ENCODE results near the gene KLK3.
"Not testable (repeated sequence)": the region's sequence is repeated elsewhere in the genome, so short reads cannot be mapped to it uniquely, and the experiment has no call there.

Gene KLK3

GRCh38 chr19:50854636-50855410, at the start of gene KLK3:
KLK3 (plus strand) TSS chr19:50854915; CDS start chr19:50854956, 41 bp downstream.
- no peak for DNase-seq

DNA sequence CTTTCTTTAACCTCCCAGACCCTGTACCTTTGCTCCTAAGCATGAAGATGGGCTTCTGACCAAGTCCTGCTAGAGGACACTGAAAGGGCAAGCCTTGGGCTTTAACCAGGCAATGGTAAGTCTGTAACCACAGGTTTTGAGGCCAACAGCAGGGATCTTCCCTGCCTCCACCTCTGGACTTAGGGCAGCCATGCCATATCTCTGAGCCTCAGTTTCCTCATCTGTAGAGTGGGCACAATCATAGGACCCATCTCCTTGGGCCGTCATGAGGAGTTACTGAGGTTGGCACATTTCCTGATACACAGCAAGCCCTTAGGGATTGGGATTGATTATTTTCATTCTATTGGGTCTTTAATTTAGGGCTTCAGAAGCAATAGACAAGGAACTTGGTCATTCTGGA, 45.9 kb upstream of the KLK3 start:
- DNase-seq = no peak

DNA sequence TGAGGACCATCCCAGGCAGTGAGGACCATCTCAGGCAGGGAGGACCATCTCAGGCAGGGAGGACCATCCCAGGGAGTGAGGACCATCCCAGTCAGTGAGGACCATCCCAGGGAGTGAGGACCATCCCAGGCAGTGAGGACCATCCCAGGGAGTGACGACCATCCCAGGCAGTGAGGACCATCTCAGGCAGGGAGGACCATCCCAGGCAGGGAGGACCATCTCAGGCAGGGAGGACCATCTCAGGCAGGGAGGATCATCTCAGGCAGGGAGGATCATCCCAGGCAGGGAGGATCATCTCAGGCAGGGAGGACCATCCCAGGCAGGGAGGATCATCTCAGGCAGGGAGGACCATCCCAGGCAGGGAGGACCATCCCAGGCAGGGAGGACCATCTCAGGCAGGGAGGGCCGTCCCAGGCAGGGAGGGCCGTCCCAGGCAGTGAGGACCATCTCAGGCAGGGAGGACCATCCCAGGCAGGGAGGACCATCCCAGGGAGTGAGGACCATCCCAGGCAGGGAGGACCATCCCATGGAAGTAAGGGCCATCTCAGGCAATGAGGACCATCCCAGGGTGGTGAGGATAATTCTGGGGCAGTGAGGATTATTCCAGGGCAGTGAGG, 43.0 kb upstream of the KLK3 start:
- not testable (repeated sequence) for DNase-seq

GRCh38 chr19:50812474-50812873, 42.2 kb upstream of the KLK3 start:
- no peak for DNase-seq

DNA sequence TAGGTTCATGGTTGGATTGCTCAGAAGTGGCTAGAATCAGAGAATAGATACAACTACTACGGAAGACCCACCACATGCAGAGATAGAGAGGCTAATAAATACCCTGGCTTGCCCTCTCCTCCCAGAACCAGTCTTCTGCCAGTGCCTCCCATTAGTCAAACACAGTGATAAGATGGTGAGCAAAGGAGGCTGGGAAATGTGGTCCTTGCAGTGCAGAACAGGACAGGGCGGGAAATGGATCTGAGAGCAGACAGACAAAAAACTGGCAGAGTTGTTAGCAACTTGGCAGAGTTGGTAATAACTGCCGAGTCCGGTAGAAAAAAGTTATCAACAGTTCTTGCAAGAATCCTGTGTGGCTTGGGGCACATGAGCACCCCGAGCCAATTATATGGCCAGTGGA, 39.8 kb upstream of the KLK3 start:
- DNase-seq = no peak

GRCh38 chr19:50815439-50815838, 39.3 kb upstream of the KLK3 start:
- no peak for DNase-seq

DNA sequence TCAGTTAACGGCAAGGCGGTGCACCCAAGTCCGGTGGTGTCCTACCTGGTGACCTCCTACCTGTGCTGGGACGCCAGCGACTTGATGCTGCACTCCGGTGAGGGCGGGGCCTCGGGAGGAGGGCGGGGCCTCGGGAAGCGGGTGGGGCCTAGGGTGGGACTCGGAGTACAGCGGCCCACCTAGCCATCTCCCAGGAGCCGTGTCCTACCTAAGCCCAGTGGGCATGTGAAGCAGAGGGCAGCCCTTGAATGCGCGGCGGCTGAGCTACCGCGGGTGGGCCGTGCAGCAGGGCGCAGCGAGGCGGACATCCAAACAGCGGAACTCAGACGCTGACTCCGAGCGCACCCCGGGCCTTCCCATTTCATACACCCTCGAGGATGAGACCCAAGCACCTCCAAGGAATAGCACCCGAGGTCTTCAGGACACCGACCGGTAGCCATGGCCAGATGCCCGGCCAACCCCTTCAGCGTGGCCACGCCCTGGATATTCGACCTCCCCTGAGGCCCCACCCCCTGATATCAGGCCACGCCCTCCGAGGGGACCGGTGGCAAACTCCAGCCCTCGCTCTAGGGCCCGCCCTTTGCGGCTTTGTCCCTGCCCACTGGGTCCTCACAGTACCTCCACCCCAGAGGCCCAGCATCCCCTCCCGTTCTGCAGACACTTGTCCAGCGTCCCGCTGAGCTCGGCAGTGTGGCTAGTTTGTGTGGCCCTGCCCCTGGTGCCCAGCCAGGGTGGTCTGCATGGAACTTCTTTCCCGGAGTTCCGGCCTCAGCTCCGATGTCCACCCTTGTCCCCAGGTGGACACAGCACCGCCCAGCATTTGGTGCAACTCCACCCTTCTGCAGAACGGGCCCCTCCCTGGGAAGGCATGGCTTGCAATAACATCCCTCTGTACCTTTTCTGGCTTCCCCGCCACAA, 36.5 kb upstream of the KLK3 start:
- peak; percentile 32 for DNase-seq

GRCh38 chr19:50818859-50819472, 35.7 kb upstream of the KLK3 start:
- no peak for DNase-seq

DNA sequence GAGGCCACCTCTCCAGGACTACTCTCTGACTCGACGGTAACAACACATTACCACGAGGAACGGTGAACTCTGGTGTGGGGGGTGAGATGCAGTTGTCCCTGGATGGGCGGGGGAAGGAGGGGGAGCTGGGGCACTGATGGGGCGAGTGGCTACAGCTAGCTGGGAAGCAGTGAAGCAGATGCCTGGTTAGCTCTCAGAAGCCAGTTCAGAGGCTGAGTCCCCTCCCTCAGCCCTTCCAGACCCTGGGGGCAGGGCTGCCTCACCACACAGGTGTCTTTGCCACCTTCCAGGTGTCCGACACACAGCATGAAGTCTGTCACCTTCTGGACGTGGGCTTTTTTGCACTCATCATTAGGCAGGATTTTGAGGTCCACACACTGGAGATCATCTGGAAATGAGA, 35.1 kb upstream of the KLK3 start:
- DNase-seq = no peak

- DNase-seq = no peak
Measured at GRCh38 chr19:50820086-50820485, 34.6 kb upstream of the KLK3 start.

DNA sequence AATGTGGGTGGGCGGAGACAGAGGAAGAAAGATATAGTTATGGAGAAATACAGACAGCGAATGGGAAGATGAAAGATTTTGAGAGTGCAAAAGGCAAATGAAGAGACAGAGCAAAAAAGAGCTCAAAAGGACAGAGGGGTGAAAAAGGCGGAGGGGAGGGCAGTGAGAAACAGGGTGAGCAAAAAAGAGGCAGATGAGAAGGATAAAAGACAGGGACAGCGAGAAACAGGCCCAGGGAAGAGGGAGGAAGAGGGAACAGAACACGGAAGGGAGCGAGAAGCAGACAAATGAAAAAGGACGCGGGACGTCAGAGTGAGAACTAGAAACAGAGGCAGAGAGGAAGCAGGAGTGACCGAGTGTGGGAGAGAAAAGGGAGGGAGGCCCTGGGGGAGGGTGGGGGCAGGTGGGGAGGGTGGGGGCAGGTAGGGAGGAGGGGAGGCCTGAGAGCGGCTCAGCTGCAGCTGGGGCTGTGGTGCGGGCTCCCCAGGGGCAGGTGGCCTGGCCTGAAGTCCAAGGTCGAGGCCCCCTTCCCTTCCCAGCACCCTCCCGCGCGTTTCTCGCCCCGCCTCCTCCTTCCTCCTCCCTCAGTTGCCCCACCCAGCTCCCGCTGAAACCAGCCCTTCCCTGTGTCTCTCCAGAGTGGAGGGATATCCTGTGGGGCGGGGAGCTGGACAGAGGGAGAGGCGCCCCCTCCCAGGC, 34.0 kb upstream of the KLK3 start:
- DNase-seq = no peak

- DNase-seq = no peak
Measured at GRCh38 chr19:50821248-50821612, 33.5 kb upstream of the KLK3 start.

DNA sequence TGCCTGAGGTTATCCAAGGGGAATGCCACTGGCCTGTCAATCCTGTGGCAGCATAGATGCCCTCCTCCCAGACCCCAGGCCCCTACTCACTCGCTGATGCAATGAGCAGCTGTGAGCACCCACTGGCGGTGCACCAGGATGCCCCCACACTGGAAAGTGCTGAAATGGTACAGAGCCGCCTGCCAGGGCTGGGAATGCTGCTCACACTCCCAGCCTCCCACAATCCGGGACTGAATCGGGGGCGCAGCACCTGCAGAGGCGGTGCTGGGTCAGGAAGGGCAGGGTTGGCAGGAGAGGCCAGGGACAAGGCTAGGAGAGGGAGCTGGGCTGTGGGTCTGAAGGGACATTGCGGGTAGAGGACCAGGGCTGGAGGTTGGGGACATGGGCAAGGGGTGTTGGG, 33.1 kb upstream of the KLK3 start:
- no peak for DNase-seq

DNA sequence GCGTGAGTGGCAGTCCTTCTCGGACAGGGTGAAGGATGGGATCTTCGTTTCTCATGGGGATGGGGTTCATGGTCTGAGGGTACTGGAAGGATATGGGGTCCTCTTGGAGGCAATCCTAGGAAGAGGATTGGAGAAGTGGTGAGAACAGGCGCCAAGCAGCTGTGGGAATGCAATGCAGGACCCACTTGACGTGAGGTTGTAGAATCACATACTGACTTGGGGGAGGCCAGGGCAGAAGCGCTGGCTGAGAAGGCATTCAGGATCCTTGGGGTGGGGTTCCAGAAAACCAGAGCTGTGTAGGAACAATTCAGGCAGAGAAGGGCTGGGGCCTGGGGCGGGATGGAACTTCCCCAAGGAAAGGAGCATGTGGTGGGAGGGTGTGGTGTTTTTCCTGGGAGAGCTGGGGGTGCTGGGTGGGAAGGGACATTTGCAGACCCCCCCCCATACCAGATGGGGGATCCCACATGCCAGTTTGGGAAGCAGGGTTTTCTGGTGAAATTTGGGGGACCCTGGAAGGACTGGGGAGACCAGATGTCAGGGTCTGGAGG, 32.0 kb upstream of the KLK3 start:
- DNase-seq = no peak

DNA sequence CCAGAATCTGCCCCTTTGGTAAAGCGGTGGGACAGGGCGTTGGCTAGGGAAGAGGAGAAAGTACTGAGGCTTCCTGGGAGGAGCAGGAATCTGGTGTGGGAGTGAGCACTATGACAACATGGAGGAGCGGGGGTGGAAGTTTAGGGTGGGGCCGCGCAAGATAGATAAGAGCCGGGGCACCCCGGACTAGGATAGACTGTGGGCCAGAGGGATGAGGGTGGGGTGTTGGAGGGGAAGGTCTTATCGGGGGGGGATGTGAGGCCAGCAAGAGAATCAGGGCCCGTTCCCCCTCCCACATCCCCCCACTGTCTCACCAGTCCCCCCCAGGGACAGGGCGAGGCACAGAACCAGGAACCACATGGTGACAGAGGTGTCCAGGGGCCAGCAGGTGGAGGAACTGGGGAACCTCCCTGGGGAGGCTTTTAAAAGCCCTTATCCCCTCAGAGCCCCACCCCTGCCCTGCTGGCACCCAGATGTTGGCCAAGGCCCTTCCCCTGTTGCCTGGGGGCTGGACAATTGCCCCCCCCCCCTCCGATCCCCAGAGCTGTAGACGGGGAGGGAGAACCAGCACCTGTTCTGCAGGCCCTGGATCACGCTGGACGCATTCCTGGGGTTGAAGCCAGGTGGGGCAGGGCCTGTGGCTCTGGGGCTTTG, 31.2 kb upstream of the KLK3 start, which contains the start of gene KLK1:
TSS of gene KLK1 (minus strand) at position 399 of the 654 bp plus-strand sequence. CDS start at position 360, 39 bp downstream.
- no peak for DNase-seq

- no peak for DNase-seq
Measured at GRCh38 chr19:50826492-50827240, 28.0 kb upstream of the KLK3 start.

- DNase-seq = no peak
Measured at GRCh38 chr19:50827476-50827875, 27.2 kb upstream of the KLK3 start.

GRCh38 chr19:50829801-50830200, 24.9 kb upstream of the KLK3 start:
- DNase-seq = no peak

DNA sequence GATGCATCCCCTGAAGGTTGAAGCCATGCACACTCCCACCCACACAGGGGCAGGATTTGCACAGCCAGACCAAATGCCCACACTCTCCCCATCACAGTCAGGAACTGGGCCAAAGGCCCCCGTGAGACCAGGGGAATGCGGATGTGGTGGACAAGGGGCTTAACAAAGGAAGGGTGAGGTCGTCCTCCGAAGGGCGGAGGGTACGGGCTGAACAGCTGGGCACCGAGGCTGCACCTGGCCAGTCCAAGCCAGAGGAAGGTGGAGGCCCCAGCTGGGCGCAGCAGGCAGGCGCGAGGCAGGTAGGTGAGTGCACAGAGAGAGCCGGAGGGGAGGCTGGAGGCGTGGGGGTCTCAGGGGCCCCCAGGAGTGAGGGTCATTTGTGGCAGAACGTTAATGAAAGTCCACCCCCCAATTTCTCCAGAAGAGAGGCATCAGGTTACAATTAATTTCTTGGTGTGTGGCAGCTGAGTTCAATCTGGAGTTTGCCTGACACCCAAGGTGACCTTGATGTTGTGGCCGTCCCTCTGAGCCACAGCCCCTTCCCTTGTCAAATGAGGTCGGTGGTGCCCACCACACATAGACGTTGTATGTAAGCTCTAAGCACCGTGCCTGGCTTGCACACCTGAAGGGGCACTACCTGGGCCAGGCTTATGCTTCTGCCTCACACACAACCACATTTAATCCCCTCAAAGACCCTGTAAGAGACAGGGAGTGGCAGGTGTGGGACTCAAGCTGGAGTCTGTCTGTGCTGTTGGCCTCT, 24.3 kb upstream of the KLK3 start:
- no peak for DNase-seq

- no peak for DNase-seq
Measured at GRCh38 chr19:50831026-50831396, 23.7 kb upstream of the KLK3 start.

All from CD4-positive, alpha-beta T cell treated with Interleukin-17A for 1 hour (primary cell).